GM21737 (cell line): ENCODE data around the gene HSPA8.
A peak's percentile ranks its signal among the peaks of the same experiment; 100 is the strongest.
"Not testable (repeated sequence)": the region's sequence is repeated elsewhere in the genome, so short reads cannot be mapped to it uniquely, and the experiment has no call there.

Source experiments
- ATAC-seq: cut with Tn5 transposase; IDR thresholded peaks from one replicate; pipeline ENCODE4 v1.9.1; 2021; ENCODE audit warnings: mild to moderate bottlenecking, moderate library complexity; ENCODE audit not compliant: unreplicated experiment

HSPA8 gene

GRCh38 chr11:123061403-123062157 lies at the start of gene HSPA8:
TSS of gene HSPA8 (minus strand) at chr11:123062136. CDS start at chr11:123061324, 812 bp downstream.
- ATAC-seq: peak; percentile 1

GRCh38 chr11:123111465-123111864 lies 49.5 kb upstream of the HSPA8 start:
- ATAC-seq: no peak

GRCh38 chr11:123110397-123110796 lies 48.5 kb upstream of the HSPA8 start:
- ATAC-seq: no peak

- no peak for ATAC-seq
Observed at GRCh38 chr11:123107945-123108495, 46.1 kb upstream of the HSPA8 start.

GRCh38 chr11:123104697-123105096 lies 42.8 kb upstream of the HSPA8 start:
- ATAC-seq: no peak

GRCh38 chr11:123103326-123103980 lies 41.5 kb upstream of the HSPA8 start:
- ATAC-seq: no peak

- ATAC-seq: no peak
Observed at GRCh38 chr11:123100379-123101085, 38.6 kb upstream of the HSPA8 start.

GRCh38 chr11:123098990-123099389 lies 37.1 kb upstream of the HSPA8 start:
- no peak for ATAC-seq

GRCh38 chr11:123093739-123094138 lies 31.8 kb upstream of the HSPA8 start:
- ATAC-seq: no peak

- ATAC-seq: no peak
Observed at GRCh38 chr11:123091506-123091905, 29.6 kb upstream of the HSPA8 start.

- ATAC-seq: not testable (repeated sequence)
Observed at GRCh38 chr11:123090168-123090567, 28.2 kb upstream of the HSPA8 start.

- ATAC-seq: not testable (repeated sequence)
Observed at GRCh38 chr11:123088896-123089295, 27.0 kb upstream of the HSPA8 start.

- peak; percentile 82 for ATAC-seq
Observed at GRCh38 chr11:123087657-123088056, 25.7 kb upstream of the HSPA8 start.

- ATAC-seq: no peak
Observed at GRCh38 chr11:123086305-123086704, 24.4 kb upstream of the HSPA8 start.

- no peak for ATAC-seq
Observed at GRCh38 chr11:123085497-123085896, 23.6 kb upstream of the HSPA8 start.

GRCh38 chr11:123084454-123084853 lies 22.5 kb upstream of the HSPA8 start:
- no peak for ATAC-seq

GRCh38 chr11:123083623-123084029 lies 21.7 kb upstream of the HSPA8 start:
- no peak for ATAC-seq

- no peak for ATAC-seq
Observed at GRCh38 chr11:123082977-123083376, 21.0 kb upstream of the HSPA8 start.

GRCh38 chr11:123080015-123080414 lies 18.1 kb upstream of the HSPA8 start:
- no peak for ATAC-seq

- no peak for ATAC-seq
Observed at GRCh38 chr11:123076484-123076883, 14.5 kb upstream of the HSPA8 start.

- ATAC-seq: no peak
Observed at GRCh38 chr11:123073343-123074057, 11.6 kb upstream of the HSPA8 start.
